NCI-H2081 treated with DMSO at 0.1 percent for 48 hours (cell line): ENCODE results near the gene CKB.
"Not testable (repeated sequence)": the region's sequence is repeated elsewhere in the genome, so short reads cannot be mapped to it uniquely, and the experiment has no call there.

Experiments
- DNase-seq: peaks from one replicate; lab custom pipeline; 2025; lab: John Stamatoyannopoulos, UW

CKB gene

DNA sequence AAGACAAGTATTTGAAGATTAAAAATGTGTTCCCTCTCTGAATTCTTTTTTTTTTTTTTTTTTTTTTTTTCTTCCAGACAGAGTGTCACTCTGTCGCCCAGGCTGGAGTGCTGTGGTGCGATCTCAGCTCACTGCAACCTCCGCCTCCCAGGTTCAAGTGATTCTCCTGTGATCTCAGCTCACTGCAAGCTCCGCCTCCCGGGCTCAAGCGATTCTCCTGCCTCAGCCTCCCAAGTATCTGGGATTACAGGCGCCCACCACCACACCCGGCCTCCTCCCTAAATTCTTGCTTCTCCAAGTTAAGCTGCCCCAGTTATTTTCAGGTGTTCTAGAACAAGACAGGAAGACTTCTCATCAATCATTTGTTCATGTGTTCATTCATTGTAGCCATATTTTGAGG lies 10.4 kb downstream of the CKB start:
- not testable (repeated sequence) for DNase-seq

DNA sequence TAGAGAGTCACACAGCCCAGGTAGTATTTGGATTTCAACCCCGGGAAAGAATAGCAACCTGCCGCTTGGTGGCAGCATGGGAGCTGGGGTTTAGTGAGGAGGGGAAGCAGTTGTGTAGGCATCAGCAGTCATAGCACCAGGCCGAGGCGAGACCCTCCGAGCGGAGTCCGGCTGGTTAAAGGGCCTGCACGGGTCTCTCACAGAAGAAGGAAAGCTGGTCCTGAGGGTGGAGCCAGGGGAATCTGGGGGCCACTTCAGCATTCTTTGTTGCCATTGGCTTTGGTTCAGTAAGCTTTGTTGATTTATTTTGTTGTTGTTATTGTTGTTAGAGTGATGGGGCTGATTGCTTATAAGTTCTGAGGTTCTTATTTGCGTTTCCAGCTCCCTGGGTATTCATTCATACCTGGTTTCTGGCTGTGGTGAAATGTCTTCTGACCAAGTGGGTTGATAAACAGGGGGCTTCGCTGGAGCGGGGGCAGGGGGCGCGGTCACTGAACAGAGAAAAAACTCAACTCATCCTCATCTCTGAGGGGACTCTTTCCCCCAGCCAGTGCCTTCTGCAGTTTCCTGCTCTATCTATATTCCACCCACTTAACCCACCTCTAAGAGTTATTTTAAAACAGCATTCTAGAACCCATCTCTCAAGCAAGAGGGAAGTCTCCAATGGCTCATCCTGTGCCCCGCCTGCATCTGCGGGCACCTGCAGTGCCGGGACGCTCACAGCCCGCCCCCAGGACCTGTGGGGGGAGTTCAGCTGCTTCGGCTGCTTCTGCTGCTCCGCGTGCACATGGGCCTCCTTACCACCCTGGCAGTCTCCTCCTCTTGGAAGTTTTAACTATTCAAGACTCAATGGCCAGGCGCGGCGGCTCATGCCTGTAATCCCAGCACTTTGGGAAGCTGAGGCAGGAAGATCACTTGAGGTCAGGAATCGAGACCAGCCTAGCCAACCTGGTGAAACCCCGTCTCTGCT lies 11.6 kb downstream of the CKB start:
- no peak for DNase-seq

DNA sequence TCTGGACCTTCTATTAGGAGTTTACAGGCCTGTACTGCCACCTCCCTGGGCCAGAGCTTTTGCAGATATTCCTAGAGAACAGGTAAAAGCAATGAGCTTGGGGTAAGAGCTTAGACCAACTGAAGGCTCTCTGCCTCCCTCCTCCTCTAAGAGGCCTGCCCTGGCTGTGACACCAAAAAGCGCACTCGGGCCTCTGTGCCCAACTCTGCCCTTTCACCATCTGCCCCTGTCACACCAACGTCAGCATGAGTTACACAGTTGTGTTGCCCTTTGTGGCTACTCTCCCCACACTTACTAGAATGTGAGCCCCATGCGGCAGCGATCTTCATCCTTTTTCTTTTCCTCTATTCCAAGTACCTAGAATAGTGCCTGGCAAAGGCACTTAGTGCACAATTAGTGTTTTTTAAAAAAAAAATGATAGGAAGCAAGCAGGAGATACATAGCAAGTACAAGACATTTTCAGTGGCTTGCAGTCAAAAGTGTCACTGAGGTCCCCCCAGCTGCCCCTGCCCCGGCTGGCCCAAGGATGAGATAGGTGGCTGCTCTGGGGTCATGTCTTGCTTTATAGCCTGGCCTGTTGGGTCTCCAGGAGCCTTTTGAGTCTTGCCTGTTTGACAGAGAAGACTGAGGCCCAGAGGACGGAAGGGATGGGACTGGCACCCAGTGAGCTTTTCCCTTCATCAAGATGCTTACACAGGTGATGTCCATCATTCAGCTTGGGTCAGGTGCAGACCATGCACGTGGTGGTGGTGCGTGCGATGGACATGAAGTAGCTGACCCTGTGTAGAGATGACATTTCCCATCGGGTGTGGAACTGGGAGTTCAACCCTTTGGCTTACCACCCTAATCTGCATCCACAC lies 12.5 kb downstream of the CKB start:
- DNase-seq = no peak

DNA sequence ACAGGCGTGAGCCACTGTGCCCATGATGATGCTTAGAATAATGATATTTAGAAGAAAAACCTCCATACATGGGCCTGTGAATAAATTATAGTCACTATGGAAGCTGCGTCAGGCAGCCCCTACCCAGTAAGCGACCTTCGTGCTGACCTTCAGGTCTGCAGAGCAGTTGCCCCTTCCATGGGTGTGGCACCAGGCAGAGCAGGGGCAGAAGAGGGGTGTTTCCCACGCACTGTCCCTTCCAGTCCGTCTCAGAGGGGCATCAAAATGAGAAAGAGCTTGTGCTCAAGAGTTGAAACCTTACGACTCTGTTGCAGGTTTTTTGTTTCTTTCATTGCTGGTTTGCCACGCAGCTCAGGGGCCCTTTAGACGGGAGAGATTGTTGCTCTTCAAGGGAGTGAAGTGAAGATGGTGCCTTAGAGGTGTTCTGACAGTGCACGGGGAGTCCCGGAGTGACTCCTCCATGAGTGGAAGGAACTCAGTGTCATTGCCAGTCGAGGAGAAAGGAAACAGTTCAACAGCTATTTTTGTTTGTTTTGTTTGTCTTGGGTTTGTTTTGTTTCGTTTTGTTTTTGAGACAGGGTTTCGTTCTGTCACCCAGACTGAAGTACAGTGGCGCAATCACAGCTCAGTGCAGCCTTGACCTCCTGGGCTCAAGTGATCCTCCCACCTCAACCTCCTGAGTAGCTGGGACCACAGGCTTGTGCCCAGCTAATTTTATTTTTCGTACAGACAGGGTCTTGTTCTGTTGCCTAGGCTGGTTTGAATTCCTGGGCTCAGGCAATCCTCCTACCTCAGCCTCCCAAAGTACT lies 13.9 kb downstream of the CKB start:
- no peak for DNase-seq

GRCh38 chr14:103507751-103508150 lies 14.9 kb downstream of the CKB start:
- DNase-seq = no peak

DNA sequence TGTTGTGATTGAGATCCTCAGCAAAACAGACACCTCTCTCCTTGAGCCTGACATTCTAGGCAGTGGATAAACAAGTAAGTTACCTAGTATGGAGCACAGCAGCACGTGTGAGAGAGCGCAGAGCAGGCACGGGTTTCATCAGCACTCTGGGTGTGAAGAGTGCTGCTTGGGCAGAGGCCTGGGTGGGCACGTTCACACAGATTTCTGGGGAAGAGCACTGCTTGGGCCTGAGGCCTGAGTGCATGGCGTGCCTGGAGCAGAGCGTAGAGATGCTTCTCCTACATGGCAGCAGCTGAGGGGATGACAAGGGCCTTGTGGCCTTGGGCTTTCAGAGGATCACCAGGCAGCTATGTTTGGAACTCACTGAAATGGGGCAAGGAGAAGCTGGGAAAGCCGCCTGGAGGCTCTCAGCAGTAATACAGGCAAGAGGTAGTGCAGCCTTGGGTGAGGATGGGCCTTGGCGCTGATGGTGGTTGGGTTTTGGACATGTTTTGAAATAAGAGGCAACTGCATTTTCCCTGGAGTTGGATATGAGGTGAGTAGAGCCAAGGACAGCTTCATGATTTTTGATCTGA lies 17.6 kb downstream of the CKB start:
- no peak for DNase-seq

GRCh38 chr14:103503296-103503695 lies 19.3 kb downstream of the CKB start:
- no peak for DNase-seq

DNA sequence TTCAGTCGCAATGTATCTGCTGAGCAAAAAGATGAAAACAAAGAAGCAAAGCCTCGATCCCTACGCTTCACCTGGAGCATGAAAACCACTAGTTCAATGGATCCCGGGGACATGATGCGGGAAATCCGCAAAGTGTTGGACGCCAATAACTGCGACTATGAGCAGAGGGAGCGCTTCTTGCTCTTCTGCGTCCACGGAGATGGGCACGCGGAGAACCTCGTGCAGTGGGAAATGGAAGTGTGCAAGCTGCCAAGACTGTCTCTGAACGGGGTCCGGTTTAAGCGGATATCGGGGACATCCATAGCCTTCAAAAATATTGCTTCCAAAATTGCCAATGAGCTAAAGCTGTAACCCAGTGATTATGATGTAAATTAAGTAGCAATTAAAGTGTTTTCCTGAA lies 19.8 kb downstream of the CKB start:
- DNase-seq = no peak

DNA sequence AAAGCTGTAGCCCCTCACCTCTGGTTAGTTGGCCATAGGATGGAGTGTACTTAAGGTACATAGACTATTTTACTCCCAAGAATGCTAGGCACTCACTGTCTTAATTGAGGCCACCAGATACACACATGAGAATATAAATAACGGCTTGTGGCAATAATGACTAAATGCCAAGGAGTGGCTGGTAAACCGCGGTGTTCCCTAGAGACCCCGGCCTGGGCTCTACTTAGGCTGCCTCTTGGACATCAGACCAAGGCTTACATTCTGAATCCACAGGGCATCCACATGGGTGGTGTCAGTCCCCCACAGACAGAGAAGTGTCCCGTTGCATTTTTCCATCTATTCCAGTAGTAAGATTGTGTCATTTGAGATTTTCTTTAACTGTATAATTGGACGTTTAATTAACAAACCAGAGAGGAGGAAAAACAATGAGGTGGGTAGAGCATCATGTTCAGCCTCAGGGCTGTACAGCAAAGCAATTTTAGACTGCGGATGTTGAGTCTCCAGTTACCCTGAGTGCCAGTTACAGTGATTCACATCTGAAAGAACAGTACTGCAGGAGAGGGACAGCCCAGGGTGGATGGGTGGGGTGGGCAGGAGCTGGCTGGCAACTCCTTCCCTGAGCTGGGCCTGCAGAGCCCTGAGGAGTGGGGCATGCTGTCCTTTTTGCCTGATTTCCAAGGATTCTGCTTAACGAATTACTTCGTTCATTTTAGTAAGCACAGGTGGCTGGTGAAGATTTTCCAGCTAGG lies 20.5 kb downstream of the CKB start:
- no peak for DNase-seq

GRCh38 chr14:103501041-103501870 lies 21.4 kb downstream of the CKB start:
- no peak for DNase-seq

DNA sequence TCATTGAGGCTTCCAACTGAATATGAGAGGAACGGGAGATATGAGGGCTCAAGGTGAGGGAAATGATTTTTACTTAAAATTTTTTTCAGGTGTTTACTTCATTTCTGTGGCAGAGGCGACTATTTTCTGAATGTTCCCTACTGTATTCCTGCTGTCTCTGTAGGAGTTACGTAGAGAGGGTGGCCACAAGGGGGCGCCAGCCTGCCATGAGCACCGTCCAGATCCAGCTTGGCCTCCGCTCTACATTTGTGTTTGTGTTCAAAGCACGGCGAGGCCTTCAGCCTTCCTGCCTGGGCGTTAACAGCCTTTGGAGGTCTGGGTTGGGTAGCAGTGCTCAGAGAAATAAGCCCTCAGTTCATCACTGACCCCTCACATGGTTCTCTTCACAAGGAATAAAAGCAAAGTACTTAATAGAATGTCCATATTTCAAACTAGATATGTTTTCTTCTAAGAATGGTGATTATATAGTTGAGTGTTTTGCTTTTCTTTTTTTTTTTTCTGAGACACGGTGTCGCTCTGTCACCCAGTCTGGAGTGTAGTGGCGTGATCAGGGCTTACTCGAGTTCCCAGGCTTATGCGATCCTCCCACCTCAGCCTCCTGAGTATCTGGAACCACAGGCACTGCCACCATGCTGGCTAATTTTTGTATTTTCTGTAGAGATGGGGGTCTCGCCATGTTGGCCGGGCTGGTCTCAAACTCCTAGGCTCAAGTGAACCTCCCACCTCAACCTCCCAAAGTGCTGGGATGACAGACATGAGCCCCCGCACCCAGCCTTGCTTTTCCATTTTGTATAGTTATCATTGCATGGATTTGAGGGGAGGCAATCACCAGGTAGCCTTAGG lies 22.3 kb downstream of the CKB start:
- DNase-seq = peak; percentile 64

DNA sequence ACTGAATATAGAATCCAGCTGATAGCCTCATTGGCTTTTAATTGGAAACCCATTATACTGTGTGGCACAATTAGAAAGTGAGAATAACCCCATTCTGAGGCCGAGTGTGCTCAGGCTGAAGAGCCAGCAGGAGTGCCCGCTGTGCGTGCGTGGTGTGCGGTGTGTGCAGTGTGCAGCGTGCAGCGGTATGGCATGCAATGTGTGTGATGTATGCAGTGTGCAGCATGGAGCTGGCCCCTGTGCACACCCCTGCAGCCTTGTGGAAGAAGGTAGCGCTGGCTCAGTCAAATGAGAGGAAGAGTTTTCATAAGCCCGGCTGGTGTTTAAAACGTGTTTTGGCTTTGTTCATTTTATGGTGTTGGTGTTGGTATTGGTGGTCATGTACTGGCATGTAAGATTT lies 22.9 kb downstream of the CKB start:
- no peak for DNase-seq

- DNase-seq = no peak
These were observed 25.9 kb downstream of the CKB start for GRCh38 chr14:103496776-103497175.

DNA sequence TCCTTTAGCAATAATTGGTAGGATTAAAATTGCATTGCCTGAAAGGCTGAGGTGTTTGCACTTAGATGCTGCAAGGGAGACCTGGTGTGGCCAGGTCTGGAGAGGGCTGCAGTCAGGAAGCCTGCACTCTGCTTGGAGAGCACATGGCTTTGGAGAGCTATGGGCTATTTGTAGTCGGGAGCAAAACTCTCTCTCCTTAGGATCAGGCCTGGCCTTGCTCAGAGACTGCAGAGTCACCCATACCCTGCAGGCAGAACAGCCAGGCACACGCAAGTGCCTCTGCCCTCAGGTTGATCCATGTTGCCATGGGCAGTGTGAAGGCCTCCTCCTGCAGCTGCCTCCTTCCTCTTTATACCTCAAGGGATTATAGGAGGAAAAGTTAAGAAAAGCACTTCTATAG lies 26.8 kb downstream of the CKB start:
- no peak for DNase-seq

DNA sequence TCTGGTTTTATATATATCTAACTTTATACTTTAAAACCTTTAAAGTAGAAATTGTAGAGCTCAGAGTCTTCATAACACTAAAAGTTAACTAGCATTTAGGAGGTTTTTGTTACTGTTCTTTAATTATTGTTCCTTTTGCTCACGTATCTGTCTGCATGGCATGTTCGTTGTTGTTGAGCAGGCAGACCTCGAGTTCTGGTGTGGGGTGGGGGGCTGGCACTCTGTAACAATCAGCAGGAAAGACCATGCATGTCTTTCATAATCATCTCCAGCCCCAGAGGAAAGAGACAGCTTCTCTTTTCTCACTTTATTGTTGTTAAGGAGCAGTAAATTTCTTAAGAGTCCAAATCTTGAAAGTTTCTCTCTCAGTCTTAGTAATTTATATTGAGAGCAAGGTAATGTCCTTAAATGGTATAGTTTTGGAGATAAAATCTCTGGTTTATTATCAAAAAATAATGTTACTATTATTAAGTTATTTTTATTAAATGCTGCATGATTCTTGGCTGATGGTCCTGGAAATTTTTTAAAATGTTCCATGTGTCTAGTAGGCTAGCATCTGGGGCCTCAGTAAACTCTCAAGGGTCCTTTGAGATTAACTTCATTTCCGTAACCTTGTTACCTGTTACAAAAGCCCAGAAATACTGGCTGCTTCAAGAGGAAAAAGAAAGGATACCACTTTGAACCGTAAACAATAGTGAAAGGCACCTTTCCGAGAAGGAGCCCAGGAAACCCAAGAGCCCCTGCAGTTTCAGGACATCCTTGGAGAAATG lies 30.3 kb downstream of the CKB start:
- no peak for DNase-seq

DNA sequence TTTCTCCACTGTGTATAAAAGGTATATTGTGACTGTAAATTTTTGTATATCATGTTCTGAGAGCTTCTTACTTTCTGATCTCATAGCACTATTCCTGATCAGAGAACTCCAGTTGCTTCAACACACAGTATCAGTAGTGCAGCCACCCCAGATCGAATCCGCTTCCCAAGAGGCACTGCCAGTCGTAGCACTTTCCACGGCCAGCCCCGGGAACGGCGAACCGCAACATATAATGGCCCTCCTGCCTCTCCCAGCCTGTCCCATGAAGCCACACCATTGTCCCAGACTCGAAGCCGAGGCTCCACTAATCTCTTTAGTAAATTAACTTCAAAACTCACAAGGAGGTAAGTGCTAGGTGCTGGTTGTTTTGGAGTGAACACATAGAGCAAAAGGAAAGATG lies 30.9 kb downstream of the CKB start:
- DNase-seq = no peak

DNA sequence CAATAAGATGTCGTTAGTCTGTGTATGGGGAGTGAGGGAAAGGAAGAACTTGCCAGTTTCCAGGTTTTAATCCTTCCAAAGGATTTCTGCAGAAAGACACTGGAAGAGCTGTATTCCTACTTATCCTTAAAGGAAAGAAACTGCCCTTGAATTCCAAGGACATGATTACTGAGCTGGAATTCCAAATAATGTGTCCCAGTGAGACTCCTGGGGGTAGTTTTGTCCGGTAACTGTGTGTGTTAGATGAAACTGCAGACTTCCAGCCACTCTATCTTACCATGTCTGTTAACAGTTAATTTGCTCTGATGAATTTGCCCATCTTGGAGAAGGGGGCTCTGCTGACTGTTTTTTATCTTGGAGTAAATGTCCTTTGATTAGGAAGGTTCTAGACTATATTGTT lies 33.0 kb downstream of the CKB start:
- no peak for DNase-seq

GRCh38 chr14:103488960-103489359 lies 33.7 kb downstream of the CKB start:
- no peak for DNase-seq
